BLaER1 (cell line): Measurements from ENCODE around the gene SEC16A.

ENCODE experiments used
- H3K27ac ChIP-seq: shearing (Covaris generic); formaldehyde crosslinking; 2 replicates; pipeline ENCODE4 v1.8.1; 2022
- H3K27me3 ChIP-seq: shearing (Covaris generic); formaldehyde crosslinking; 2 replicates; pipeline ENCODE4 v1.8.1; 2022
- H3K36me3 ChIP-seq: shearing (Covaris generic); formaldehyde crosslinking; 2 replicates; pipeline ENCODE4 v1.8.1; 2022
- H3K4me1 ChIP-seq: shearing (Covaris generic); formaldehyde crosslinking; 2 replicates; pipeline ENCODE4 v1.8.1; 2022
- H3K4me2 ChIP-seq: shearing (Covaris generic); formaldehyde crosslinking; 2 replicates; pipeline ENCODE4 v1.8.1; 2022
- H3K4me3 ChIP-seq: shearing (Covaris generic); formaldehyde crosslinking; 2 replicates; pipeline ENCODE4 v1.8.1; 2022
- H3K9ac ChIP-seq: shearing (Covaris generic); formaldehyde crosslinking; 2 replicates; pipeline ENCODE4 v1.8.1; 2022
- H3K9me3 ChIP-seq: shearing (Covaris generic); formaldehyde crosslinking; 2 replicates; pipeline ENCODE4 v1.8.1; 2022
- H4K20me1 ChIP-seq: shearing (Covaris generic); formaldehyde crosslinking; 2 replicates; pipeline ENCODE4 v1.8.1; 2022
- Cebpa-rat ChIP-seq: shearing (Covaris generic); IDR thresholded peaks from 2 replicates; pipeline ENCODE4 v1.8.1; 2022

Gene SEC16A

DNA sequence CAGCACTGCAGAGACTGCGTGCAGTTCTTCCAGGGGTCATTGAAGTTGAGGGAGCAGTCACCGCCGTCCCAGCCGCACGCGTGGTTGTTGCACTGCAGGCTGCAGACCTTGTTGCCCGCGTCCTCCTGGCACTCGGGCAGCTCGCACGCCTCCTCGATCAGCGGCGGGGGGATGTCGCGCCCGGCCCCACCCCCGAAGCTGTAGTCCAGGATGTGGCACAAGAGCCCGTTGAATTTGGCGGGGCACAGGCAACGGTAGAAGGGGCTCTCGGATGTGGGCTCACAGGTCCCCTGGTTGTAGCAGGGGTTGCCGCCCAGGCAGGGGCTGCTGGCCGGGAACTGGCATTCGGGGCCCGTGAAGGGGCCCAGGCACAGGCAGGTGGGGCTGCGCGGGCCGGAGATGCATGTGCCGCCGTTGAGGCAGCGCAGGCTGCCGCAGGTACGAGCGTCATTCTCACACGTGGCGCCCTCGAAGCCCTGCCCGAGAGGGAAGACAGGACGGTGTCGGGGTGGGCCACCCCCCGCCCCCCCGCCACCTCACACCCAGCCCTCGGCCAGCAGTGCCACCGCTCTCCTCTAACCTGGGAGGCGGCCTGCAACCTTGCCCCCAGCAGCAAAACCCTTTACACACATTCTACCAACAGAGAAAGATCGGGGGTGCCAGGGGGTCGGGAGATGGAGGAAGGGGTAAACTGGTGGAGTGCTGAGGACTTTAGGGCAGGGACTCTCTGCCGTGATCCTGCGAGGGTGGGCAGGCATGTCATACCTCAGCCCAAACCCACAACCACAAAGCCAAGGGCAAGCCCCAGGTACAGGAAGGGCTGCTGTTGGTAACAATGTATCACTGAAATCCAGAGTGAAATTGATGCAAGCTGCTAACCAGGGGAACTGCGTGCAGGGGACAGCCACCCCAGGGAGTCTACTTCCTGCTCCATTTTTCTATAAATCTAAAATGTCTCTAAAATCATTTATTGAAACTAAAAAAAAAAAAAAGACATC lies 22.9 kb upstream of the SEC16A start:
- no peak for TF ChIP-seq Cebpa-rat

DNA sequence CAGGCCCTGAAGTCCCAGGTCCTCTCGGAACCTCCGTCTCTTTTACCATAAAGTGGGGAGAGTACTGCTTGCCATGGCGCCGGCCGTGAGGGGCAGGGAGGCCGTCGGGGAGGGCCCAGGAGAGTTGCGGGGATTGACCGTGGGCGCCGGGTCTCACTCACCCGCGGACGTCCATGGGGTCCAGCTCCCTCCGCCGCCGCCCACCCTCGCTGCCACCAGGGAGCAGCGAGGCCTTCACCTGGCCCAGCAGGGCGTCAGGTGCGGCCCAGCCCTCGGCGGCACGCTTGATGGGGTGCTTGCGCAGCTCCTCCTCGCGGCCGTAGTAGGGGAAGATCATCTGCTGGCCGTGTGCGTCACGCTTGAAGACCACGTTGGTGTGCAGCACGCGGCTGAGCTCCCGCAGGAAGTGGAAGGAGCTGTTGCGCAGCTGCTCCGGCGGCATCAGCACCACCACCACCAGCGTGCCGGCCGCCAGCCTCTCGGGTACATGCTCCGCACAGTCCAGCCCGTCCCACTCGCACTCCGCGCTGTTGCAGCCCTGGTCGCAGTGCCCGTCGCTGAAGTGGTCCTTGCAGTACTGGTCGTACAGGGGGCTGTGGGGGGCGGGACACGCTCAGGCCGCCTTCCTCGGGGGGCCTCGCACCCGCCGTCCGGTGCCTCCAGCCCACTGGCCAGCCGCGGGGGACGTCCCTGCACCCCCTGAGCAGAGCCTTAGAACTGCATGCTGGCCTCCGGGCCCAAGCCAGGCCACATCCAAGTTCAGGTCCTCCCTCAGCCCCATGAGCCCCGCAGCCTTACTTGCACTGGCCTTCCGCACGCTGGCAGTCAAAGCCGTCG lies 21.9 kb upstream of the SEC16A start:
- TF ChIP-seq Cebpa-rat: no peak
- H3K4me2 ChIP-seq: no peak overlapping the region
- no peak overlapping the region for H3K9ac ChIP-seq
- no peaks in the 10 kb centered on the region for H3K27me3 ChIP-seq
- H3K27ac ChIP-seq: no peak overlapping the region
- H3K4me1 ChIP-seq: no peaks in the 10 kb centered on the region
- H3K36me3 ChIP-seq: peaks cover 100% of the 10 kb centered on the region
- no peak overlapping the region for H3K4me3 ChIP-seq
- peaks cover 44% of the 10 kb centered on the region for H4K20me1 ChIP-seq
- H3K9me3 ChIP-seq: no peaks in the 10 kb centered on the region

More for the DNA sequence above, 22.9 kb upstream of the SEC16A start:
- H3K4me1 ChIP-seq: no peaks in the 10 kb centered on the region
- H3K4me3 ChIP-seq: no peak overlapping the region
- H3K27ac ChIP-seq: no peak overlapping the region
- peaks cover 42% of the 10 kb centered on the region for H4K20me1 ChIP-seq
- no peak overlapping the region for H3K4me2 ChIP-seq
- H3K27me3 ChIP-seq: no peaks in the 10 kb centered on the region
- H3K9me3 ChIP-seq: no peaks in the 10 kb centered on the region
- no peak overlapping the region for H3K9ac ChIP-seq
- peaks cover 100% of the 10 kb centered on the region for H3K36me3 ChIP-seq

DNA sequence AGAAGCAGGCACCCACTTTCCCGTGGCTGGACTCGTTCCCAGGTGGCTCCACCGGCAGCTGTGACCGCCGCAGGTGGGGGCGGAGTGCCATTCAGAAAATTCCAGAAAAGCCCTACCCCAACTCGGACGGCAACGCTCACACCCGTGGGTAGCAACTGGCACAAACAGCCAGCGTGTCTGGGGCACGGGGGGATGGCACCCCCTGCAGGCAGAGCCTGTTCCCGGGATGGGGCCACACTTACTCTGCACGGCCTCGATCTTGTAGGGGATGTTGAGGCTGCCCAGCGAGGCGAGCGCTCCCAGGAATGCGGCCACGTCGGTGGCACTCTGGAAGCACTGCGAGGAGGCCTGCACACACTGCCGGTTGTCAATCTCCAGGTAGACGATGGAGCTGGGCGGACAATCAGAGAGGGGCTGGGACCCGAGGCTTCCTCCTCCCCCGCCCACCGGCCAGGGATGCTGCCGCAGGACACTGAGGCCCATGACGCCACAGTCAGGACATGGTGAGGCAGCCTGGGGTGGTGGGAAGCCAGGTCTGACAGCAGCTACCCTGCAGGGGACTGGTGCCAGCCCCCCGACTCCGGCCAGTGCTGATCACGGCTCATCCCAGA lies 20.2 kb upstream of the SEC16A start:
- Histone ChIP-seq H3K27me3 (no peaks in the 10 kb centered on the region), H3K4me3 (no peak overlapping the region), H3K9ac (no peak overlapping the region), H4K20me1 (peaks cover 50% of the 10 kb centered on the region), H3K27ac (no peak overlapping the region), H3K9me3 (no peaks in the 10 kb centered on the region), H3K36me3 (peaks cover 100% of the 10 kb centered on the region), H3K4me1 (no peaks in the 10 kb centered on the region), H3K4me2 (no peak overlapping the region)
- no peak for TF ChIP-seq Cebpa-rat

DNA sequence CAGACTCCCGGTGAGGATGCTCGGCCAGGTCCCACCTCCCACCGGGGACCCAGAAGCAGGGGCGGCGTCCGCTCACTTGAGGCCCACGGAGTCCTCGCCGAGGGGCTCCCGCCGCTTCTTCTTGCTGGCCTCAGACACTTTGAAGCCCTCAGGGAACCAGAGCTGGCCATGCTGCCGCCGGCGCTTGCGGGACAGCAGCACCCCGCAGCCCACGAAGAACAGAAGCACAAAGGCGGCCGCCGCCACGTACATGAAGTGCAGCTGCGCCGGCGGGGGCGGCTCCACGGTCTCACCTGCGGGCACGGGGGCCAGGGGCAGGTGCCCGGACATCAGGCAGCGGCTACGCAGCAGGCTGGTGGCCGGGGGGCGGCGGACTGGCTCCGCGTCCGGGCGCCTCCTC lies 19.4 kb upstream of the SEC16A start:
- H3K4me2 ChIP-seq: no peak overlapping the region
- H4K20me1 ChIP-seq: peaks cover 43% of the 10 kb centered on the region; the same call in 1 of the 2 replicates
- no peaks in the 10 kb centered on the region for H3K4me1 ChIP-seq
- H3K4me3 ChIP-seq: no peak overlapping the region
- H3K9me3 ChIP-seq: no peaks in the 10 kb centered on the region
- H3K27ac ChIP-seq: no peak overlapping the region
- TF ChIP-seq Cebpa-rat: no peak
- H3K9ac ChIP-seq: no peak overlapping the region
- peaks cover 99% of the 10 kb centered on the region for H3K36me3 ChIP-seq
- no peaks in the 10 kb centered on the region for H3K27me3 ChIP-seq

DNA sequence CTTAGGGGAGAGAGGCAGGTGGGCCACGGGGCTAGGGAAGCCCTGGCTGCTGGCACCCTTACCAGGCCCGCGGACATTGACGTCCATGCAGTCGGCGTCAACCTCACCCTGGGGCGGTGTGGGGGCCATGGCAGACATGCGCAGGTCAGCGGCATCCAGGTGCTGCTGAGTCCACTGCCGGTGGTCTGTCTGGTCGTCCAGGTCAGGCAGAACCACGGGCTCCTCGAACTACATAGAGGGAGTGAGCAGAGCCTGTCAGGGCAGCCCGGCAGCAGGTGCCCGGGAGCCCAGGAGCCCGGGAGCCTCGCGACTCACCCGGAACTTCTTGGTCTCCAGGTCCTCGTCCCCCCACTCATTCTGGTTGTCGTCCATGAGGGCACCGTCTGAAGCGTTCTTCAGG lies 18.8 kb upstream of the SEC16A start:
- H3K4me2 ChIP-seq: no peak overlapping the region
- peaks cover 99% of the 10 kb centered on the region for H3K36me3 ChIP-seq
- no peak for TF ChIP-seq Cebpa-rat

DNA sequence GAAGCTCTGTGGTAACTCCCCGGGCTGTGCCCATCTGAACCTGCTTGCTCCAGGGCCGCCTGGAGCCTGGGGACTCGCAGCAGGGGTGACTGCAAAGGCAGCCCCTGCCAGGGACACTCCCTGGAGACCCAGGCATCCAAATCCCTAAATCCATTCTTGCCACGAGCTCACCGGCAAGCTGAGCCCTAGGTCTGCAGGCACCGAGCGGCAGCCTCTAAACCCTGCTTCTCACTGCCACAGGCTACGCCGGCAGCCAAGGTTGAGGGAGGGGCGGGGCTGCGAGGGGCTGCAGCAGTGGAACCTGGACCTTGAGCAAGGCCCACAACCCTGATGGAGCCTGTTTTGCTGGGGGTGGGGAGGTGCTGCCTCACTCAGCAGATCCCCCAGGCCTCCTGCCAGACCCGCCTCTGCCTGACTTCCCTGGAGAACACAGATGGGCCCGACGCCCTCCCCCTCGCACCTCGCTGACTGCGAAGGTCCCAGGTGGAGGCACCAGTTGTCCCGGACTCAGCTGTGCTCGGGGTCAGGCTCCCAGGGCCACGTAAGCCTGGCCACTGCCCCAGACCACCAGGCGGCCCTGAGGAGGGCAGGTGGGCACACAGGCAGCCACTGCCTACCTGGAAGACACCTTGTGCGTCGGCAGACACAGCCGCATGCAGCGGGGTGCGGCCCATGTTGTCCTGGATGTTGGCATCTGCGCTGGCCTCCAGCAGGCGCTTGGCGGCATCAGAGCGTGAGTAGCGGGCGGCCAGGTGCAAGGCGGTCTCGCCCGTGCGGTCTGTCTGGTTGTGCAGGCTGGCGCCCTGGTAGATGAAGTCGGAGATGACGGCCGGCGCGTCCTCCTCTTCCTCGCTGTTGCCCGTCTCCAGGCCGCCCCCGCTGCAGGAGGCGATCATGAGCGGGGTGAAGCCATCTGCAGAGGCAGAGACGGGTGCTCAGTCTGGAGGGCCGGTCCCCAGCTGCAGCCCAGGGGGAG lies 17.4 kb upstream of the SEC16A start:
- no peak for TF ChIP-seq Cebpa-rat

More for the DNA sequence above, 18.8 kb upstream of the SEC16A start:
- no peaks in the 10 kb centered on the region for H3K27me3 ChIP-seq
- no peak overlapping the region for H3K4me3 ChIP-seq
- no peak overlapping the region for H3K27ac ChIP-seq
- no peaks in the 10 kb centered on the region for H3K4me1 ChIP-seq
- H4K20me1 ChIP-seq: peaks cover 47% of the 10 kb centered on the region
- H3K9ac ChIP-seq: no peak overlapping the region
- H3K9me3 ChIP-seq: no peaks in the 10 kb centered on the region

DNA sequence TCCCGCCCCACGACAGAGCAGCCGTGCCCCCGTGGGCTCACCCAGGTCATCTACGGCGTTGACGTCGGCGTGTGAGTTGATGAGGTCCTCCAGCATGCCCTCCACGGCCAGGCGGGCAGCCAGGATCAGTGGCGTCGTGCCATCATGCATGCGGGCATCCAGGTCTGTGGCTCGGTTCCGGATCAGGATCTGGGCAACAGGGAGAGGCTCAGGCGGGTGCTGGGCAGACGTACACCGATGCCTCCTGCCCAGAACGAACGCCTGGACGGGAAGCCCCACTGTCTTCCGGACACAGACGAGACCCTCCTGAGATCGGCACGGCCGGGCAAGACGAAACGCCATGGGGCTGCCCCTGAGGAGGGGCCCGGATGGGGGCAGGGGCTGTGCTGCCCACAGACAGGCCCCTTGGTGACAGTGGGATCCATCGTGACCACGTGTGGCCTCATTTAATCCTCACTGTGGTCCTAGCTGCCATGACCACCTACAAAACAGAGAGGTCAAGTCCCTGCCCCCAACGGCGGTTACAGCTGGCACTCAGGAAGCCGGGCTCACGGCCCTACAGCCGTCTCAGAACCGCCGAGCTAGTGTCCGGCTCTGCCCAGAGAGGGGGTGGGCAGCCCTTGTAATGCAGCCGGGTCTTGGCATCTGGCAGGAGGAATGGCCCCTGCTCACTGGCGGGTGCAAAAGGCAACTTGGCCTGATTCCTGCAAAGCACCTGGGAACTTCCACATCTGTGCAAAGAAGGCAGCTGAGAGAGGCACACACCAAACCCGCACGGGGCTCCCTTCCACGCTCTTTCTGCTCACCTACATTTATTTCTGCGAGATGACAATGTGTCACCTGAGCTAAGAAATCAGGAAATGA lies 16.5 kb upstream of the SEC16A start:
- Histone ChIP-seq H3K4me1 (peaks cover 8% of the 10 kb centered on the region), H4K20me1 (peaks cover 64% of the 10 kb centered on the region), H3K36me3 (peaks cover 94% of the 10 kb centered on the region), H3K4me2 (no peak overlapping the region), H3K4me3 (no peak overlapping the region), H3K27ac (no peak overlapping the region), H3K9me3 (no peaks in the 10 kb centered on the region), H3K27me3 (no peaks in the 10 kb centered on the region), H3K9ac (no peak overlapping the region)
- no peak for TF ChIP-seq Cebpa-rat

More for the DNA sequence above, 17.4 kb upstream of the SEC16A start:
- no peaks in the 10 kb centered on the region for H3K4me1 ChIP-seq
- no peaks in the 10 kb centered on the region for H3K9me3 ChIP-seq
- H3K4me3 ChIP-seq: no peak overlapping the region
- H3K36me3 ChIP-seq: peaks cover 97% of the 10 kb centered on the region
- H4K20me1 ChIP-seq: peaks cover 60% of the 10 kb centered on the region
- no peaks in the 10 kb centered on the region for H3K27me3 ChIP-seq
- H3K27ac ChIP-seq: no peak overlapping the region
- H3K4me2 ChIP-seq: no peak overlapping the region
- no peak overlapping the region for H3K9ac ChIP-seq

DNA sequence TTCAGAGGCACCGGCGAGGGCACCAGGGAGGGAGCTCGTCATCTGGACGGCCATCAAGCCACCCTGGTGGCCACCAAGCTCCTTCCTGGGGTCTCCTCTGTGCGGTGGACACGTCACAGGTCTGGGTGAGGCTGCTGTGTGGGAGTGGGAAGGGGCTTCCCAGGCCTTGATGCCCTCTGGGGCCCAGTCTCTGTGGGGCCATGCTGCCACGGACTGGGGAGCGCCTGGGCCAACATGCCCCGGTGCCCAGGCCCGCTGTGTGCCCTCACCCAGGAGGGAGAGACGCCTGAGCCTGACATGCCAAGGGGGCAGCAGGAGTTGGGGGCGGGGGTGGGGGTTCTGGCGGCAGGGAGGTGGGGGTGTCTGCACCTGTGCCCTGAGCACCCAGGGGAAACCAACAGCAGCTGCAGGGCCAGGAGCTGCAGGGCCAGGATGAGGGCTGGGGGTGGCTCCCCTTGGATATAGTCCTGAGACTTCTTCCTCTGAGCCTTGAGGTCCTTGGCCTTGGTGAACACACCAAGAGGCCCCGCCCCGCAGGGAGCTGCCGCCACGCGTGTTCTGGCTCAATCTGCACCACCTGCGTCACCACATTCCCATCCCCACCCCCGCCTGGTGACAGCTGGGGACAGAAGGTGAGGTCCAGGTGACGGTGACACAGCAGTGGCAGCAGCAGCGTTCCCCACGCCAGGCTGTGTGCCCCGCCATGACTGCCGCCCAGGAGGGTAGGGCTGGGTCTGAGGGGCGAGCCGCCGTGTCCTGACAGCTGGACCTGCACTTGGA lies 15.3 kb upstream of the SEC16A start:
- H3K36me3 ChIP-seq: peaks cover 83% of the 10 kb centered on the region

More for the DNA sequence above, 15.3 kb upstream of the SEC16A start:
- no peak overlapping the region for H3K4me2 ChIP-seq
- no peak overlapping the region for H3K27ac ChIP-seq
- peaks cover 68% of the 10 kb centered on the region for H4K20me1 ChIP-seq
- no peaks in the 10 kb centered on the region for H3K9me3 ChIP-seq
- TF ChIP-seq Cebpa-rat: no peak
- peaks cover 14% of the 10 kb centered on the region for H3K4me1 ChIP-seq
- H3K27me3 ChIP-seq: no peaks in the 10 kb centered on the region
- H3K4me3 ChIP-seq: no peak overlapping the region
- H3K9ac ChIP-seq: no peak overlapping the region
